SK-N-SH (cell line): ENCODE data around the gene ALDH4A1. TPM values are rescaled to one million over a fixed set of nuclear protein-coding genes. Genes with fewer than 3 reads are reported as not detected.

Experiments
- CTCF ChIA-PET: fragments of 300-600, 350-600 bp; formaldehyde crosslinking; extraction: SDS; loops from one replicate; lab custom pipeline; 2021; lab: Yijun Ruan, JAX
- POLR2A ChIA-PET: fragments of 350-600 bp; sonication (Branson Sonifier 250); formaldehyde crosslinking; extraction: SDS; loops from one replicate; lab custom pipeline; 2020; ENCODE audit warnings: antibody characterized with exemption, inconsistent platforms; lab: Yijun Ruan, JAX
- DNase-seq: peaks from one replicate; pipeline ENCODE4 v3.0.0; 2012
- H2AFZ ChIP-seq: fragments of 200-600 bp; sonication (generic); 2 replicates; pipeline ENCODE4 v1.8.1; 2016; ENCODE audit warnings: antibody characterized with exemption, mild to moderate bottlenecking, low read depth
- H3F3A ChIP-seq: fragments of 200-600 bp; sonication (generic); replicated peaks from 2 replicates; pipeline ENCODE3; 2016; ENCODE audit warnings: antibody characterized with exemption, mild to moderate bottlenecking; ENCODE audit not compliant: insufficient read depth
- H3K27ac ChIP-seq, 2 experiments: fragments of 200-500 bp in 1 of 2; fragments of 200-600 bp in 1 of 2; sonication (Bioruptor generic) in 1 of 2; sonication (generic), shearing (Covaris generic) in 1 of 2; 2 replicates each; pipeline versions ENCODE4 v1.5.1 to v1.6.1; 2014 to 2016; ENCODE audit warnings: low read depth in 2 of 2, inconsistent platforms in 1 of 2, low read length in 1 of 2, mild to moderate bottlenecking in 1 of 2, mixed read lengths in 1 of 2
- H3K27me3 ChIP-seq: fragments of 200-600 bp; sonication (generic), shearing (Covaris generic); 2 replicates; pipeline ENCODE4 v1.6.1; 2016; ENCODE audit warnings: mixed run types; ENCODE audit not compliant: insufficient read depth
- H3K36me3 ChIP-seq, 2 experiments: fragments of 200-500 bp in 1 of 2; fragments of 200-600 bp in 1 of 2; sonication (Bioruptor generic) in 1 of 2; sonication (generic) in 1 of 2; replicated peaks in 1 of 2; 2 replicates each; pipeline versions ENCODE3 to v1.5.1; 2014 to 2016; ENCODE audit warnings: low read length in 1 of 2, mild to moderate bottlenecking in 1 of 2; ENCODE audit not compliant: insufficient read depth in 2 of 2, control insufficient read depth in 1 of 2
- H3K4me1 ChIP-seq, 2 experiments: fragments of 200-500 bp in 1 of 2; fragments of 200-600 bp in 1 of 2; sonication (Bioruptor generic) in 1 of 2; sonication (generic), shearing (Covaris generic) in 1 of 2; 2 replicates each; pipeline versions ENCODE4 v1.5.1 to v1.6.1; 2014 to 2016; ENCODE audit warnings: low read depth in 1 of 2, low read length in 1 of 2, mixed run types in 1 of 2; ENCODE audit not compliant: insufficient read depth in 2 of 2, control insufficient read depth in 1 of 2
- H3K4me2 ChIP-seq: fragments of 200-600 bp; sonication (generic), shearing (Covaris generic); 2 replicates; pipeline ENCODE4 v1.6.1; 2017; ENCODE audit warnings: mixed run types
- H3K4me3 ChIP-seq, 2 experiments: fragments of 200-500 bp in 1 of 2; fragments of 200-600 bp in 1 of 2; sonication (Bioruptor generic) in 1 of 2; sonication (generic), shearing (Covaris generic) in 1 of 2; 2 replicates each; pipeline versions ENCODE4 v1.5.1 to v1.8.1; 2014 to 2016; ENCODE audit warnings: low read depth in 2 of 2, inconsistent platforms in 1 of 2, low read length in 1 of 2, mild to moderate bottlenecking in 1 of 2, mixed read lengths in 1 of 2, moderate library complexity in 1 of 2
- H3K79me2 ChIP-seq: fragments of 200-600 bp; sonication (generic); 2 replicates; pipeline ENCODE4 v1.8.1; 2017; ENCODE audit warnings: mild to moderate bottlenecking; ENCODE audit not compliant: insufficient read depth
- H3K9ac ChIP-seq: fragments of 200-600 bp; sonication (generic); 2 replicates; pipeline ENCODE4 v1.6.1; 2017; ENCODE audit warnings: mixed run types
- H3K9me2 ChIP-seq: fragments of 200-600 bp; sonication (generic); 2 replicates; pipeline ENCODE4 v1.6.1; 2017; ENCODE audit warnings: mixed run types
- H3K9me3 ChIP-seq: fragments of 200-600 bp; sonication (generic); 2 replicates; pipeline ENCODE4 v1.6.1; 2017; ENCODE audit warnings: mixed run types, mild to moderate bottlenecking, moderate library complexity
- H4K20me1 ChIP-seq: fragments of 200-600 bp; sonication (generic); 2 replicates; pipeline ENCODE4 v1.6.1; 2017; ENCODE audit warnings: mild to moderate bottlenecking, mixed run types; ENCODE audit not compliant: insufficient read depth
- ELF1 ChIP-seq: IDR thresholded peaks from 2 replicates; pipeline ENCODE4 v1.4.0; 2012
- FOSL2 ChIP-seq: IDR thresholded peaks from 2 replicates; pipeline ENCODE4 v1.4.0; 2012; ENCODE audit warnings: low read depth, mild to moderate bottlenecking, moderate library complexity, borderline replicate concordance
- JUND ChIP-seq: IDR thresholded peaks from 2 replicates; pipeline ENCODE4 v1.4.0; 2012
- MXI1 ChIP-seq: IDR thresholded peaks from 2 replicates; pipeline ENCODE4 v1.6.1; 2012; ENCODE audit warnings: mild to moderate bottlenecking, low read depth, low read length, improper control_type of control experiment
- NFIC ChIP-seq: IDR thresholded peaks from 2 replicates; pipeline ENCODE4 v1.4.0; 2012; ENCODE audit warnings: borderline replicate concordance
- POLR2AphosphoS5 ChIP-seq: IDR thresholded peaks from 2 replicates; pipeline ENCODE4 v1.6.1; 2012; ENCODE audit warnings: low read depth, low read length
- RAD21 ChIP-seq: IDR thresholded peaks from 2 replicates; pipeline ENCODE4 v1.6.1; 2012; ENCODE audit warnings: mild to moderate bottlenecking, low read length
- RCOR1 ChIP-seq: fragments of 150-350 bp; IDR thresholded peaks from 2 replicates; pipeline ENCODE4 v1.6.1; 2017; ENCODE audit warnings: antibody characterized with exemption, low read length
- RFX5 ChIP-seq: IDR thresholded peaks from 2 replicates; pipeline ENCODE4 v1.6.1; 2012; ENCODE audit warnings: mild to moderate bottlenecking, improper control_type of control experiment, low read length
- RXRA ChIP-seq: IDR thresholded peaks from 2 replicates; pipeline ENCODE4 v1.4.0; 2012; ENCODE audit warnings: low read depth, mild to moderate bottlenecking, borderline replicate concordance
- TAF1 ChIP-seq: IDR thresholded peaks from 2 replicates; pipeline ENCODE4 v1.6.1; 2012; ENCODE audit warnings: low read depth, mild to moderate bottlenecking, low read length, moderate library complexity, borderline replicate concordance
- WGBS: methylation state at CpG from one replicate; pipeline ENCODE4 v1.1.6; 2017; ENCODE audit warnings: low lambda C conversion rate; 5-methylcytosine and 5-hydroxymethylcytosine counted together
- polyA plus RNA-seq, 3 experiments: library from polyadenylated mRNA; depleted of rRNA; stranded (reverse); fragments of >200 nt; gene quantifications; 2 replicates each; pipeline ENCODE4 v1.2.3, GENCODE V29; 2012
- TF ChIP-seq, protein P1 (sequence below): fragments of 150-350 bp; IDR thresholded peaks from 2 replicates; pipeline ENCODE4 v1.6.1; 2016; ENCODE audit warnings: mild to moderate bottlenecking, low read depth, low read length
- TF ChIP-seq, protein P2 (sequence below): IDR thresholded peaks from 2 replicates; pipeline ENCODE4 v1.4.0; 2012; ENCODE audit warnings: low read depth, borderline replicate concordance
- TF ChIP-seq, protein P3 (sequence below): fragments of 200-600 bp; sonication (generic); IDR thresholded peaks from 2 replicates; pipeline ENCODE4 v1.6.1; 2017; ENCODE audit warnings: antibody characterized with exemption, mild to moderate bottlenecking, moderate library complexity
- TF ChIP-seq, protein P4 (sequence below): IDR thresholded peaks from 2 replicates; pipeline ENCODE4 v1.6.1; 2012; ENCODE audit warnings: mild to moderate bottlenecking, low read depth, low read length, moderate library complexity
- TF ChIP-seq, protein P5 (sequence below): IDR thresholded peaks from 2 replicates; pipeline ENCODE4 v1.4.0; 2012; ENCODE audit warnings: low read depth, borderline replicate concordance

Gene ALDH4A1
- polyA plus RNA-seq, 1 of the 3 experiments (the other 2 are of a cell fraction), result 18.5 TPM

DNA sequence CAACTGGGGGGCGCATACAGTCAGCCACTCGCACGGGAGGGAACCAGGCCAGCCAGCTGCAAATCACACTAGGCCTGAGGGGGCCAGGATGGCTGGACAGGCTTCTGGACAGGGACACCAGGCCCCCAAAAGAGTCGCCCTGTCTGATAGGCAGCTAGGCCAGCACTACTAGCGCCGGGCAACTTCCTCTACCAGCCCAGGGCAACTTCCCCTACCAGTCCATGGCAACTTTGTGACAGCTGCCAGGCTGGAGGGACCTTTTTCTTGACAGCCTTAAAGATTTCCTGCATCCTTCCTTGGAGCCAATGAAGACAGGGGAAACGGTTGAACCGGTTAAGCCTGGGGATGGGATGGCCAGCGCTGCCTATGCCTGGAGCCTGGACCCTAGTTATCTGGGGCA is 49.1 kb upstream of the ALDH4A1 start:
- no peaks in the 10 kb centered on the region for H3K27me3 ChIP-seq
- H3K79me2 ChIP-seq, result peaks cover 91% of the 10 kb centered on the region
- H3K9me2 ChIP-seq, result no peaks in the 10 kb centered on the region
- no peak overlapping the region for H3K4me3 ChIP-seq
- TF ChIP-seq ELF1 (no peak), RCOR1 (no peak), NFIC (no peak), RXRA (no peak)
- TF ChIP-seq, protein P1, sequence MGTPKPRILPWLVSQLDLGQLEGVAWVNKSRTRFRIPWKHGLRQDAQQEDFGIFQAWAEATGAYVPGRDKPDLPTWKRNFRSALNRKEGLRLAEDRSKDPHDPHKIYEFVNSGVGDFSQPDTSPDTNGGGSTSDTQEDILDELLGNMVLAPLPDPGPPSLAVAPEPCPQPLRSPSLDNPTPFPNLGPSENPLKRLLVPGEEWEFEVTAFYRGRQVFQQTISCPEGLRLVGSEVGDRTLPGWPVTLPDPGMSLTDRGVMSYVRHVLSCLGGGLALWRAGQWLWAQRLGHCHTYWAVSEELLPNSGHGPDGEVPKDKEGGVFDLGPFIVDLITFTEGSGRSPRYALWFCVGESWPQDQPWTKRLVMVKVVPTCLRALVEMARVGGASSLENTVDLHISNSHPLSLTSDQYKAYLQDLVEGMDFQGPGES, result no peak
- no peak overlapping the region for H3K4me2 ChIP-seq
- peaks cover 0 to 9% of the 10 kb centered on the region in 2 experiments for H3K36me3 ChIP-seq
- H3K9ac ChIP-seq, result no peak overlapping the region
- H3K27ac ChIP-seq, result no peak overlapping the region
- POLR2A ChIA-PET, result no interaction called here
- CTCF ChIA-PET, result interaction anchor here (0.7 to 2.9 kb wide), 4 partner anchors 28 to 45 kb away, joined by 3 to 8 read pairs (median 4); no protein-coding TSS in a partner anchor
- no peaks in the 10 kb centered on the region for H3K9me3 ChIP-seq
- peaks cover 4% of the 10 kb centered on the region for H3F3A ChIP-seq
- H4K20me1 ChIP-seq, result peaks cover 21% of the 10 kb centered on the region
- no peak for DNase-seq
- peaks cover 20 to 33% of the 10 kb centered on the region in 2 experiments; a peak in 3 of 4 replicates for H3K4me1 ChIP-seq
- H2AFZ ChIP-seq, result no peak overlapping the region
- 86% methylated on average over 6 of the region's 9 CpGs for WGBS

DNA sequence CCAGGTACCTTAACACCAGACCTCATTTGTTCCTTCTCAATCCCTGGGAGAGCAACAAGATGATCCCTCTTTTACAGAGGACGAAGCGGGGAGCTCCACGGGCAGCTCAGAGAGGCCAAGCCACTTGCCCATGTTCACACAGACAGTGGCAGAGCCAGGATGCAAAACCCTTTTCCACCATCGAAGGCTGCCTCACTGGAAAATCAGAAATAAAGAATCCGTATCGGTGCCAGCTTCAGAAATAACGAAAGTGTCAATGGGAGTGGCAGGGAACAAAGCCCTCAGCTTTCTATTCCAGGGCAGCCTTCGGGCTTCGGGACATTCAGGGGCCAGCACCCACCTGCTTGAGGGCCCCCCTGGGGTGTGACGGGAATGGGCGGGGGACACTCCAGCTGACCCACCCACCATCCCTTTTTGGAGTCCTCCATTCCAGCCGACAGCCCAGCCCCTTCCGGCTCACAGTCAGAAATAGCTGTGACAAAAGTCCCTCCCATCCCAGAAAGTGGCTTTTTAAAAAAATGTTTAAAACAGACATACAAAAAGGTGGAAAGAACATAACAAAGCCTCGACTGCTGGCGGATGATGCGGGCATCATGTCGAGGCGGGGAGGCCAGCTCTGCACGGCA is 48.2 kb upstream of the ALDH4A1 start:
- no peak overlapping the region for H2AFZ ChIP-seq
- no peak overlapping the region for H3K4me3 ChIP-seq
- no peak overlapping the region for H3K9ac ChIP-seq
- peaks cover 21% of the 10 kb centered on the region for H4K20me1 ChIP-seq
- 90% methylated on average over 15 of the region's 19 CpGs for WGBS
- H3K79me2 ChIP-seq, result peaks cover 98% of the 10 kb centered on the region
- H3K4me2 ChIP-seq, result no peak overlapping the region
- no peak for DNase-seq
- H3K36me3 ChIP-seq, result peaks cover 0 to 9% of the 10 kb centered on the region in 2 experiments
- peaks cover 4% of the 10 kb centered on the region for H3F3A ChIP-seq
- no peak overlapping the region for H3K27ac ChIP-seq
- no peaks in the 10 kb centered on the region for H3K9me2 ChIP-seq
- POLR2A ChIA-PET, result no interaction called here
- peaks cover 19 to 41% of the 10 kb centered on the region in 2 experiments; a peak in 3 of 4 replicates for H3K4me1 ChIP-seq
- no peaks in the 10 kb centered on the region for H3K27me3 ChIP-seq
- CTCF ChIA-PET, result interaction anchor here (0.7 to 2.9 kb wide), 6 partner anchors 27 to 48 kb away, joined by 3 to 8 read pairs (median 4); partner anchors contain the start of gene ALDH4A1
- no peaks in the 10 kb centered on the region for H3K9me3 ChIP-seq
- TF ChIP-seq MXI1, result no peak
- TF ChIP-seq POLR2AphosphoS5, result no peak
- no peak for TF ChIP-seq RAD21
- TF ChIP-seq, protein P2, sequence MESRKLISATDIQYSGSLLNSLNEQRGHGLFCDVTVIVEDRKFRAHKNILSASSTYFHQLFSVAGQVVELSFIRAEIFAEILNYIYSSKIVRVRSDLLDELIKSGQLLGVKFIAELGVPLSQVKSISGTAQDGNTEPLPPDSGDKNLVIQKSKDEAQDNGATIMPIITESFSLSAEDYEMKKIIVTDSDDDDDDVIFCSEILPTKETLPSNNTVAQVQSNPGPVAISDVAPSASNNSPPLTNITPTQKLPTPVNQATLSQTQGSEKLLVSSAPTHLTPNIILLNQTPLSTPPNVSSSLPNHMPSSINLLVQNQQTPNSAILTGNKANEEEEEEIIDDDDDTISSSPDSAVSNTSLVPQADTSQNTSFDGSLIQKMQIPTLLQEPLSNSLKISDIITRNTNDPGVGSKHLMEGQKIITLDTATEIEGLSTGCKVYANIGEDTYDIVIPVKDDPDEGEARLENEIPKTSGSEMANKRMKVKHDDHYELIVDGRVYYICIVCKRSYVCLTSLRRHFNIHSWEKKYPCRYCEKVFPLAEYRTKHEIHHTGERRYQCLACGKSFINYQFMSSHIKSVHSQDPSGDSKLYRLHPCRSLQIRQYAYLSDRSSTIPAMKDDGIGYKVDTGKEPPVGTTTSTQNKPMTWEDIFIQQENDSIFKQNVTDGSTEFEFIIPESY, result no peak
- no peak for TF ChIP-seq JUND
- TF ChIP-seq, protein P3, sequence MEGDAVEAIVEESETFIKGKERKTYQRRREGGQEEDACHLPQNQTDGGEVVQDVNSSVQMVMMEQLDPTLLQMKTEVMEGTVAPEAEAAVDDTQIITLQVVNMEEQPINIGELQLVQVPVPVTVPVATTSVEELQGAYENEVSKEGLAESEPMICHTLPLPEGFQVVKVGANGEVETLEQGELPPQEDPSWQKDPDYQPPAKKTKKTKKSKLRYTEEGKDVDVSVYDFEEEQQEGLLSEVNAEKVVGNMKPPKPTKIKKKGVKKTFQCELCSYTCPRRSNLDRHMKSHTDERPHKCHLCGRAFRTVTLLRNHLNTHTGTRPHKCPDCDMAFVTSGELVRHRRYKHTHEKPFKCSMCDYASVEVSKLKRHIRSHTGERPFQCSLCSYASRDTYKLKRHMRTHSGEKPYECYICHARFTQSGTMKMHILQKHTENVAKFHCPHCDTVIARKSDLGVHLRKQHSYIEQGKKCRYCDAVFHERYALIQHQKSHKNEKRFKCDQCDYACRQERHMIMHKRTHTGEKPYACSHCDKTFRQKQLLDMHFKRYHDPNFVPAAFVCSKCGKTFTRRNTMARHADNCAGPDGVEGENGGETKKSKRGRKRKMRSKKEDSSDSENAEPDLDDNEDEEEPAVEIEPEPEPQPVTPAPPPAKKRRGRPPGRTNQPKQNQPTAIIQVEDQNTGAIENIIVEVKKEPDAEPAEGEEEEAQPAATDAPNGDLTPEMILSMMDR, result no peak
- TF ChIP-seq FOSL2, result no peak
- TF ChIP-seq, protein P4, sequence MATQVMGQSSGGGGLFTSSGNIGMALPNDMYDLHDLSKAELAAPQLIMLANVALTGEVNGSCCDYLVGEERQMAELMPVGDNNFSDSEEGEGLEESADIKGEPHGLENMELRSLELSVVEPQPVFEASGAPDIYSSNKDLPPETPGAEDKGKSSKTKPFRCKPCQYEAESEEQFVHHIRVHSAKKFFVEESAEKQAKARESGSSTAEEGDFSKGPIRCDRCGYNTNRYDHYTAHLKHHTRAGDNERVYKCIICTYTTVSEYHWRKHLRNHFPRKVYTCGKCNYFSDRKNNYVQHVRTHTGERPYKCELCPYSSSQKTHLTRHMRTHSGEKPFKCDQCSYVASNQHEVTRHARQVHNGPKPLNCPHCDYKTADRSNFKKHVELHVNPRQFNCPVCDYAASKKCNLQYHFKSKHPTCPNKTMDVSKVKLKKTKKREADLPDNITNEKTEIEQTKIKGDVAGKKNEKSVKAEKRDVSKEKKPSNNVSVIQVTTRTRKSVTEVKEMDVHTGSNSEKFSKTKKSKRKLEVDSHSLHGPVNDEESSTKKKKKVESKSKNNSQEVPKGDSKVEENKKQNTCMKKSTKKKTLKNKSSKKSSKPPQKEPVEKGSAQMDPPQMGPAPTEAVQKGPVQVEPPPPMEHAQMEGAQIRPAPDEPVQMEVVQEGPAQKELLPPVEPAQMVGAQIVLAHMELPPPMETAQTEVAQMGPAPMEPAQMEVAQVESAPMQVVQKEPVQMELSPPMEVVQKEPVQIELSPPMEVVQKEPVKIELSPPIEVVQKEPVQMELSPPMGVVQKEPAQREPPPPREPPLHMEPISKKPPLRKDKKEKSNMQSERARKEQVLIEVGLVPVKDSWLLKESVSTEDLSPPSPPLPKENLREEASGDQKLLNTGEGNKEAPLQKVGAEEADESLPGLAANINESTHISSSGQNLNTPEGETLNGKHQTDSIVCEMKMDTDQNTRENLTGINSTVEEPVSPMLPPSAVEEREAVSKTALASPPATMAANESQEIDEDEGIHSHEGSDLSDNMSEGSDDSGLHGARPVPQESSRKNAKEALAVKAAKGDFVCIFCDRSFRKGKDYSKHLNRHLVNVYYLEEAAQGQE, result no peak
- TF ChIP-seq ELF1, result no peak
- TF ChIP-seq NFIC, result no peak
- TF ChIP-seq RFX5, result no peak
- TF ChIP-seq TAF1, result no peak
- TF ChIP-seq, protein P5, sequence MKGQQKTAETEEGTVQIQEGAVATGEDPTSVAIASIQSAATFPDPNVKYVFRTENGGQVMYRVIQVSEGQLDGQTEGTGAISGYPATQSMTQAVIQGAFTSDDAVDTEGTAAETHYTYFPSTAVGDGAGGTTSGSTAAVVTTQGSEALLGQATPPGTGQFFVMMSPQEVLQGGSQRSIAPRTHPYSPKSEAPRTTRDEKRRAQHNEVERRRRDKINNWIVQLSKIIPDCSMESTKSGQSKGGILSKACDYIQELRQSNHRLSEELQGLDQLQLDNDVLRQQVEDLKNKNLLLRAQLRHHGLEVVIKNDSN, result no peak
